HG03575 (cell line): ENCODE results near the gene GAL3ST3.
"Not testable (repeated sequence)": the region's sequence is repeated elsewhere in the genome, so short reads cannot be mapped to it uniquely, and the experiment has no call there.

Source experiments
- ATAC-seq: cut with Tn5 transposase; IDR thresholded peaks from one replicate; pipeline ENCODE4 v1.9.1; 2021; ENCODE audit not compliant: unreplicated experiment, insufficient number of reproducible peaks, low FRiP score; ENCODE audit errors: extremely low read depth

Gene GAL3ST3

DNA sequence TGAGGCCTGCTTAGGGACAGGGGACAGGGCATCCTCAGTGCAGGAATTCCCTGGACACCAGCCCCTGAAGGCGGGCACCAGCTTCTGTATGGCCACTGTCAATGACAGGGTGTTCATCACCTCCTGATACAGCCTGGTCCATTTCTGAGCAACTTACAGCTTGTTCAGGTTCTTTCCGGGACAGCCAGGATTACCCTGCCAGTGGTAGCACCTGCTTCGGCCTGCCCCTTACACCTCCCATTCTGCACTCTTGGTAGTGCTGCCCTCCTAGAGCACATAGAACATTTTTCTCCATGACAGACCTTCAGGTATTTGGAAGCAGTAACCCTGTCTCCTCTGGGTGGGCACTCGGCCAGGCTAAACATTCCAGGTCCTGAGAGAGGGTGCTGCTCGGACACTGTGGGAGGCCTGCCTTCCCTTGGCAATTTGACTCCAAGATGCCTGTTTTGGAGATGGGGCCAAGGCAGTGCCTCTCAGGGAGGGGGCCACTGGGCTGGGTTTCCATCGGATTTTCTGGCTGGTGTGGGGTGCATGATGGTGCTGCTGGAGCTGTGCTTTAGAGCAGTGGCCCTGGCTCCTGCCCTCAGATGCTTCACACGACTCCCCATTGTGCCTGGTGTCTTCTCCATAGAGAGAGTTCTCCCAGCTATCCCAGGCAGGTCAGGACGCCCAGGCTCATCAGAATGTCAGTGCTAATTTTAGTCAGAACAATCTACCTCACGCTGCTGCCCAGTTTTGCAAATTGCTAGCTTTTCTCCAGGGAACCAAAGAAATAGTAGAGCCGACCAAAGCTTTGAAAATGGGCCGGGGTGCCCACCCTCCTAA, 1.2 kb downstream of the GAL3ST3 start:
- ATAC-seq = no peak

DNA sequence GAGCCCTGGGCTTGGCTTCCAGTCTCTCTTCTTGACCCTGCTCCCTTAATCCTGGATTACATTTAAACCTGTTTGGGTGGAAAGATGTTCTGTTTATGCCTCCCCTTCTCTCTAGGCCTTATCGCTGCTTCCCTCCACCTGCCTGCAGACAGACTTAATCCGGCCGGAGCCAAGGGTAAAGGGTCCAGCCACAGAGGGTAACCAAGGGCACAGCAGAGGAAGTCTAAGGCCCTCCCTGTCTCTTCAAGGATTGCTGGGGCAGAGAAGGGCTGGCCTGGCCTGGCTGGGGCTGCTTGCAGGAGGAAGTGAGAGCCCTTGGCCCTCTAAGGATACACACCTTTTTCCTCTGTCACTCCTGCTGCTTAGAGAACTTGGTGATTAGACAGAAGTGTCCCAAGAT, 2.1 kb downstream of the GAL3ST3 start:
- no peak for ATAC-seq

DNA sequence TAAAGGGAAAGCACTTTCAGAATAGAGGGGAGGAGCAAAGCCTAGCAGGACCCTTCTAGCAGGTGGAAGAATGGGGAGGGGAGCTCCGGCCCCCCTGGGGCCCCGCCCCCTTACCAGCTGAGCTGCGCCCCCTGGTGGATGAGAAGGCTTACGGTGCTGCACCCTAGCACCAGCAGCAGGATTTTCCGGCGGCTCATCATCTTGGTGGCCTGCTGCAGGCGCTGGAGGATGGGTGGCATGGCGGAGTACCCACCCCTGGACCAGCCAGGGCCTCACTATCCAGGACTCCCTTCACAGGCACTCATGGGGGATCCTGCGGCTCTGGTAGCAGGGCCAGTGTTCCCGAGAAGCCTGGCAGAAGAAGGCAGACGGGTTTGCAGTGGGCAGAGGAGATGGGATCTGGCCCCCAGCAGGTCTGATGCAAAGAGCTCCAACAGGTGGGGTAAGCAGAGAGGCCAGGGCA, 3.8 kb downstream of the GAL3ST3 start:
- ATAC-seq = no peak

DNA sequence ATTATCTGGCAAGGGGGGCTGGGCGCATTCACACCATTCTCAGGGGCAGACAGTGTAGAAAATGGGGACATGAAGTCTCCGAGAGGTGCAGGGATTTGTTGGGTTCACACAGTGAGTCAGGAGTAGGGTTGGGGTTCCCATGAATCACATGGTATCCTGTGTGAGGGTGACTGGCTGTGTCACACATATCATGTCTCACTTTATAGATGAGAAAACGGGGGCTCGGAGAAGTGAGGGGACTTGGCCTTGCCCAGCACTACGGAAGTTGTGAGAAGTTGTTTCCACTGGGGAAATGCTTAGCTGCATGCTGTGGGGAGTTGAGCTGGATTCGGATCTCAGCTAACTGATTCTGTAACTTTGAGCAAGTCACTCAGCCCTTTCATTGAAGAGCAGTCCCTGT, 4.2 kb downstream of the GAL3ST3 start:
- ATAC-seq = no peak

DNA sequence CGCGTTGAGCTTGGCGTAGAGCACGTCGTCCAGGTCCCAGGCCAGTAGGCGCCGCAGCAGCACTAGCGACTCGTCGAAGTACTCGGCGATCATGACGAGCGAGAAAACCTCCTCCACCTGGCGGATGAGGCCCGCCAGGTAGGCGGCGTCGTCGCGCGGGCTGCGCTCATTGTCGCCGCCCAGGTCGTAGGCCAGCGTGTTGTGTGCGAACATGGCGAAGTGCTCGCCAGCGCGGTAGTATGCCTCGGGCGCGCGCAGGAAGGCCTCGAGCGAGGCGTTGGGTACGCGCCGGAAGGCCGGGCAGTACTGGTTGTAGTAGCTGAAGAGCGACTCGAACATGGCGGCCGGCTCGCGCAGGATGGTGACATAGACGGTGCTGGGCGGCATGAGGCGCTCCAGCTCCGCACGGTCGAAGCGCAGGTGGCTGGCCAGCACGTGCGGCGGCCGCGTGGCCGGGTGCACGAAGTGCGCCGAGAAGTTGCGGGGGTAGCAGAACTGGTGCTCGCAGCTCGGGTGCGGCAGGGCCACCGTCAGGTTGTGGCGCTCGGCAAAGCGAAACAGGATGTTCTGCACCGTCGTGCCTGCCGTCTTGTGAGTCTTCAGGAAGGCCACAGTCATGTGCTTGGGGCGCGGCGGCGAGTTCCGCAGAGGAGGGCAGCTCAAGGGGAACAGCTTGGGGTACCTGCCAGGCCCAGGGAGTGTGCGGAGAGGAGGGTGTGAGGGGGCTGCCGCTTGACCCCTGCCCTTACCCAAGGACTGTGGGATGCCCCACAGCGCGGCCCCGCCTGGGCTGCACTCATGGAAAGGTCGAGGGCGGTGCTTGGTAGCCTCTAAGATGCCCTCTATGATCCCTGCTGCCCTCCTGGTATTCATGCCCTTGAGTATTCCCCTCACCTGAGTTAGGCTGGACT, 5.7 kb downstream of the GAL3ST3 start:
- ATAC-seq = no peak

DNA sequence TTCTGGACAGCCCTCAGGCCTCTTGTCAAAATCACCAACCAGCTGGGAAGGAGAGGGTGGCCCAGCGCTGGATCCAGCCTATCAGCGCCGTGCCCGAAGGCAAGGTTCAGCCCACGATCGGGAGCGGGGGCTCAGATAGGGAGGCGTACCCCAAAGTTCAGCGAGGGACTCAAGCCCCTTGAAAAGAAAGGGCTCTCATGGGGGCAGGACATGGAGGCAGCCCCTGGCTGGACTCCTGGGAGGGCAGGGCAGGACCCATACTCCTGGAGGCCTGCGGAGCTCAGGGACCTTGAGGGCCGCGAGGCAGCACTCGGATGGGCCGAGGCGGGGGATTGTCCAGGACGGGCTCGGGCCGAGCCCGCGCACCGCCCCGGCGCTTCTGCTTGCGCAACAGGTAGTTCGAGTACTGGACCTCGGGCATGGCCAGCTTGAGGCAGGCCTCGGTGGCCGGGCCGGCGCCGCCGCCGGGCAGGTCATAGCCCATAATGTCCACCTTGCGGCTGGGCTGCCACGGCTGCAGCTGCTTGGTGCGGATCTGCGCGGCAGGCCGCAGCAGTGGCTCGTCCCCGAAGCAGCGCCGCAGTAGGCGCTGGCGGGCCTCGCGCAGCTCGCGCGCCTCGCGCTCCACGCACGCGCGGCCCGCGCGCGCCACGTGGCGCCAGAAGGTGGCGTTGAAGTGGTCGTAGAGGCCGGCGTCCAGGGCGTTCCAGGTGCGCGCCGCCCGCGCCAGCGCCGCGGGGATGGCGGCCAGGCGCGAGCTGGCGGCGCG, 6.5 kb downstream of the GAL3ST3 start:
- no peak for ATAC-seq

DNA sequence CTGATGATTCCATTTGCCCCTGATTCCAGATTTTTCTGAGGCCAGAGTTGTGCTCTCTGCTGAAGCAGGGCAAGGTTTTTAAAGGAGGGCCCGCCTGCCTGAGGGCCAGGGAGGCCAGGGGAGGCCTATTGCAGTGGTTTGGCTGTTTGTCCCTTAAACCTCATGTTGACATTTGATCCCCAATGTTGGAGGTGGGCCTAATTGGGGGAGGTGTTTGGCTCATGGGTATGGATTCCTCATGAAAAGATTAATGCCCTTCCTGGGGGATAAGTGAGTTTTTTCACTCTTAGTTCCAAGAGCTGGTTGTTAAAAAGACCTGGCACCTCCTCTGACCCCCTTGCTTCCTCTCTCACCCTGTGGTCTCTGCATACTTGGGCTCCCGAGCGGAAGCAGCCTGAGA, 9.2 kb downstream of the GAL3ST3 start:
- no peak for ATAC-seq

DNA sequence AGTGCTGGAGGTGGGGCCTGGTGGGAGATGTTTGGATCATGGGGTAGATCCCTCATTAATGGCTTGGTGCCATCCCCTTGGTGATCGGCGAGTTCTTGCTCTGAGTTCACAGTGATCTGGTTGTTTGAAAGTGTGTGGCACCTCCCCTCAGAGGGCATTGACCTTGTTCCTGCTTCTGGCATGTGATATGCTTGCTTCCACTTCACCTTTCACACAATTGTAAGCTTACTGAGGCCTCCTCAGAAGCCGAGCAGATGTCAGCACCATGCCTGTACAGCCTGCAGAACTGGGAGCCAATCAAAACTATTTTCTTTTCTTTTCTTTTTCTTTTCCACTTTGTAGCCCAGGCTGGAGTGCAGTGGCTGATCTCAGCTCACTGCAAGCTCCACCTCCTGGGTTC, 11.6 kb downstream of the GAL3ST3 start:
- no peak for ATAC-seq

DNA sequence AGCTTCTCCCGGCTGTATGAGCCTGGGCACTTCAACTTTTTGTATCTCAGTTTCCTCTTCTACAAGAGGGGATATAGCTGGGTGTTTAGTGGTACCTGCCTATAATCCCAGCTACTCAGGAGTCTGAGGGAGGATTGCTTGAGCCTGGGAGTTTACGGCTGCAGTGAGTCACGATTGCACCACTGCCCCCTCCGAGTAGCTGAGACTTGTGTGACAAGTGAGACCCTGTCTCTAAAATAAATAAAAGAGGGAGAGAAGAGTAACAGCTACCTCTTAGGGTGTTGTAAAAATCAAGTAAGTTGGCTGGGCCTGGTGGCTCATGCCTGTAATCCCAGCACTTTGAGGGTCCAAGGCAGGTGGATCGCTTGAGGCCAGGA, 12.6 kb downstream of the GAL3ST3 start:
- no peak for ATAC-seq

DNA sequence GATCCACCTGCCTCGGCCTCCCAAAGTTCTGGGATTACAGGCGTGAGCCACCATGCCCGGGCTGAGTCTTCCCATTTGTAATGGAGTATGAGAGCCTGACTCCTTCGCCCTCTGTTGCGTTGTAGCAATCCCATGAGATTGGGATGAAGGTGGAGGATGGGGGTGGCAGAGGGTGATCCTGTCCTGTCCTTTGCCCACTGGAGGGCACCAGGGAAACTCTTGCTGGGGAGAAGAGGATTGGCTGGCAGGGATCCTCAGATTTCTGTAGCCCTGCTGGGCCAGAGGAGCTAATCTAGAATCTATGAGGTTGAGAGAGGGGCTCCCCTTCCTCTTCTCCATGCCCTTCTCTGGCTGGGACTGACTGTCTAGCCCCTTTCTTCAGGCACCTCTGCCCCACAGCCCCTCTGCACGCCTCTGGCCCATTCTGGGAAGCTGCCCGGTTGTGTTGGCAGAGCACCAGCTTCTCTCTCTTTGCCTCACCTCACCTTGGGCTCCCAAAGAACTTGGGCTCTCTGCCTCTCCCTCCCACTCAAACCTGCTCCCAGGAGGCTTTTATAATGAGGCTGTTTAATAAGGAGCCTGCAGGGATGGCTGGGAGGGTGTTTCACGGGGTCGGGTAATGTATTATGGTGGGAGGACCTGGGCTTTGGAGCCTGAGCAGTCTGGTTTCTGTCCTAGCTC, 13.2 kb downstream of the GAL3ST3 start:
- ATAC-seq = no peak

DNA sequence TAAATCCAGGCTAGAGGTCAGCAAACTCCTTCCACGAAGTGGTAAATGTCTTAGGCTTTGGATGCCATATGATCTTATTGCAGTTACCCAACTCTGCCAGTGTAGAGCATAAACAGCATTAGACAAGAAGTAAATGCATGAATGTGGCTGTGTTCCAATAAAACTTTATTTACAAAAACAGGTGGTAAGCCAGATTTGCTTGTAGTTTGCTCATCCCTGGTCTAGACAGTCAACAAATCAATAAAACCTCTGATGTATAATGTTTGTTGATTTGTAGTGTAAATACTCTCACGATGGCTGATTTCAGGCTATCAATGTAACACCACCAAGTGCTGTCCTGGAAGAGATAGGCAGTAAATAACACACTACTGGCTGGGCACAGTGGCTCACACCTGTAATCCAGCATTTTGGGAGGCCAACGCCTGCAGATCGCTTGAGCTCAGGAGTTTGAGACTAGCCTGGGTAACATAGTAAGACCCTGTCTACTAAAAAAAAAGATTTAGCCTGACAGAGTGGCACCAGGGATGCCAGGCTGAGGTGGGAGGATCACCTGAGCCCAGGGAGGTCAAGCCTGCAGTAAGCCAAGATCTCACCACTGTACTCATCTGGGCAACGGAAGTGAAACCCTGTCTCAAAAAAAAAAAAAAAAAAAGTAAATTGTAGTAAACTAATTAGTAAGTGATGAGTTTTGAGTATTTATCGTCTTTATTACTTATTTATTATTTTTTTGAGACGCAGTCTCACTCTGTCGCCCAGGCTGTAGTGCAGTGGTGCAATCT, 15.8 kb downstream of the GAL3ST3 start:
- ATAC-seq = no peak

DNA sequence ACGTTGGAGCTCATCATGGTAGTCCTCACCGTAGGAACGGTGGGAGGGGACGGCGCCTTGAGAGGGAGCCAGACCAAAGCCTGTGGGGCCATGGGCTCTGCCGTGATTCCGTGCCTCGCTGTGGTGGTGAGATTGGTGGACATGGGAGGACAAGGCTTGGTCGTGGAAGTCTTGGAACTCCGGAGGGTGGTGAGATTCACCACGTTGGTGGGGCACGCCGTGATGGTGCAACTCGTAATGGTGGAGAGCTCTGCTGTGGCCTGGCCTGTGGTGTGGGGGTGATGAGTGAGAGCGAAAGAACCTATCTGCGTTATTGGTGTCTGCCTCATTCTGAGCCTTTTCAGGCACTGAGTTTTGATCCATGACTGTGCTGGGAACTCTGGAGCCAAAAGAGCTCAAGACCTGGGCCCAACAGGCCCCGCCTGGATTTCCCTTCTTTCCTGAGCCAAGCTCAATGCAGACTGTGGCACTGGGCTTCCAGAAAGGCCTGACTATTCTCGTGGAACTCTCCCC, 22.9 kb downstream of the GAL3ST3 start, which contains the start of gene CATSPER1:
Gene CATSPER1 (minus strand): TSS at position 463 of the 513 bp plus-strand sequence. CDS start 100 bp downstream, at position 363.
- no peak for ATAC-seq

DNA sequence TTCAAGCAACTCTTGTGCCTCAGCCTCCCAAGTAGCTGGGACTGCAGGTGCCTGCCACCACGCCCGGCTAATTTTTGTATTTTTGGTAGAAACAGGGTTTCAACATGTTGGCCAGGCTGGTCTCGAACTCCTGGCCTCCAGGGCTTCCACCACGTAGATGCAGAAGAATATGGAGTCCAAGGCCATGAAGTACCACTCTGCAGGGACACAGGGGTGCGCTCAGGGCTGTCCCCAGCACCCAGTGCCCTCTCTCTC, 25.8 kb downstream of the GAL3ST3 start:
- ATAC-seq = not testable (repeated sequence)

DNA sequence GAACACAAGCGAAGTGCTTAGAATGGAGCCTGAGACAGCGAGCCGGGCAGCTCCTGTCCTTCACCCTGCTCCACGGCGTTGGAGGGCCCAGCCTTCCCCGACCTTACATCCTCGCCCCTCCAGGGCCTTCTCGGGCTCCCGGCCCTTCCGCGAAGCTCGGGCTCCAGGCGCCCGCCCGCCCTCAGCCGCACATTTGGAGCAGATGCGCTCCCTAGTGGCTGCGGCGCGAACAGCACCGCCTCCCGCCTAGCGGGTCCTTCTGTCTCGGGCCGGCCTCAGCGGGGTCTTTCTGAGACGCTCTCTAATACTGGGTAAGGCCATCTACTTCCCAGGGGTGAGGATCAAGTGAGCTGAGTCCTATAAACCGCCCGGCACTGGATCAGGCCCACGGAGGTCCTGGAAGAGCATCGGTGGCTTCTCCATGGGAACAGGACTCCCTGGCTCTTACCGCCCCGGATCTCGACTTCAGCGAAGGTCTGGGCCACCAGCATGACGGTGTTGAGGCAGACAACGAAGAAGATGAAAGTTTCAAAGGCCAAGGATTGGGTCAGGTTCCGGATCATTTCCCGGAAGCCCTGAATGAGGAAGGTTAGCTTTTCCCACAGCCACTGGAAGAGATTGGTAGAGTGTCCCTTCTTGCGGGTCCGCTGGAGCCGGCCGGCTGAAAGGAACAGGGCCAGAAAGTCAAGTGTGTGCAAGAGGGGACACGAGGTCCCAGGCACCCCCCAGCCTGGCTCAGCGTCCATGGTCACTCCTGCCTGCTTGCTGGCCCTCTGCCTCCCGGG, 26.4 kb downstream of the GAL3ST3 start:
- ATAC-seq = no peak

DNA sequence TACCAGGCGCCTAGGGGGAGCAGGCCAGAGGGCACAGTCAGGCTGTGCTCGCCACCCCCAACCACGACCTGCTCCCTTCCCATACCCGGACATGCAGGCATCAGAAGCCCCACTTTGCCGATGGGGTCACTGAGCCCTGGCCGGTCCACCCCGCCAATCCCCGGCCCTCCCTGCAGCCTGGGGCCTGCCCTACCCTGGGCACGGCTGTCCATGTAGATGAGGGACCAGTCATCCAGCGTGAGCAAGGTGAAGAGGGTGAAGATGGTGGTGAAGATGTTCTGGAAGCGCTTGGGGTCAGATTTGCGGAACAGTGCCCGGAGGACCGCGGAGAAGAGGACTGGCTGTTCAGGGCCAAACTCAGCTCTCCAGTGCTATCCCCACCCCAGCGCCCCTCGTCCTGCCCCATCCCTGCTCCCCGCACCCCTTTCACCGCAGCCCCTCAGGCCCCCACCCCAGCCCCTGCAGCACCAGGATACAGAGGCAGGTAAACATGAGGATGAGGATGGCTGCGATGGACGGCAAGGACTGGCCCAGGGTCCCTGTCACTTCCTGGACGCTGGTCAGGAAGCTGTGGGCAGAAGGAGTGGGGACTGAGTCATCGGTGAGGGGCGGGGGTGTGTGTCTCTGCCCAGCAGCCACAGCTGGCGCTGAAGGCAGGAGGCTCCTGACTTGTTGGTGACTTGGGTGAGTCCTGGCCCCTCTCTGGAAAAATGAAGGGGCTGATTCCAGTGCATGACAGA, 28.2 kb downstream of the GAL3ST3 start:
- no peak for ATAC-seq

DNA sequence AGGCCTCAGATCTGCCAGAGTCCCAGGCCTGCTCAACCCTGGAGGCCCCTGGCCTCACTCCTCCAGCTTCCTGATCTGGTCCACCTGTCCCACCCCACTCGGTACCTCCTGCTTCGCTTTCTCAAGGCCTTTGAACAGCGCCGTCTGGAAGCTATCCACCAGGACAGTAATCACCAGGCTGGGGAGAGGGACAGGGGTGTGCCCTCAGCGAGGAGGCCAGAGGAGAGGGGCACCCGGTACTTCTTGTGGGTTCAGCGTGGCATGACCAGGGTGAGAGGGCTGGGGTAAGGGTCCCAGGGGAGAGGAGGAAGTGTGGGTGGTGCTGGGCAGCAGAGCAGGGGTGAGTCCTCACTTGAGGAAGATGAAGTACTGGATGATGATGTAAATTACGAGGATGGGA, 28.7 kb downstream of the GAL3ST3 start:
- no peak for ATAC-seq

DNA sequence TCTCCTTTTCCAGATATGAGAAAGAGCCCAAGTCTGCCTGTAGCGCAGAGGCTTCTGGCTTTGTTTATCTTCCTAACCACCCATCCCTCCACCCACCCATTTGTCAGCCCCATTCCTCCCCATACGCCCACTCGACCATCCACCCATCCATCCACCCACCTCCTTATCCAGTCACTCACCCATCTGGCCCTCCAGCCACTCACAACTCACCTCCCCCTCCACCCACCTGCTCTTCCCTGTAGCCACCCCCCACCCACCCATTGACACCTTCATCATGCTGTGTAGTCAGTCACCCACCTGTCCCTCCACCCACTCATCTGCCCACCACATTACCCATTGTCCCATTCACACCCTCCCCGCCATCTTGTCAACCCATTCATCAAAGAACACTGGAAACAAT, 31.6 kb downstream of the GAL3ST3 start:
- ATAC-seq = no peak
